GM18520 (cell line): ENCODE data around the gene PDS5A.
"Not testable (repeated sequence)": the region's sequence is repeated elsewhere in the genome, so short reads cannot be mapped to it uniquely, and the experiment has no call there.

Source experiments
- ATAC-seq: cut with Tn5 transposase; IDR thresholded peaks from one replicate; pipeline ENCODE4 v1.9.1; 2021; ENCODE audit not compliant: unreplicated experiment

PDS5A gene

DNA sequence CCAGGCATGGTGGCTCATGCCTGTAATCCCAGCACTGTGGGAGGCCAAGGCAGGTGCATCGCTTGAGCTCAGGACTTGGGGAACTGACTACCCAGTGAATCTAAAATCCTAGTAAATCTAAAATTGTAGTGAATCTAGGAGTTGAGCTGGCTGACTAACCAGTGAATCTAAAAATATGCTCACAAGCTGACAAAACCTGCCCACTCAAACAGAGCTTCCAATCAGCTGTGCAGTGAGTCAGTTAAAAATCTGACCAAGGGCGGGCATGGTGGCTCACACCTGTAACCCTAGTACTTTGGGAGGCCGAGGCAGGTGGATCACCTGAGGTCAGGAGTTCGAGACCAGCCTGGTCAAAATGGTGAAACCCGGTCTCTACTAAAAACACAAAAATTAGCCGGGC, 72.7 kb downstream of the PDS5A start:
- ATAC-seq, result not testable (repeated sequence)

DNA sequence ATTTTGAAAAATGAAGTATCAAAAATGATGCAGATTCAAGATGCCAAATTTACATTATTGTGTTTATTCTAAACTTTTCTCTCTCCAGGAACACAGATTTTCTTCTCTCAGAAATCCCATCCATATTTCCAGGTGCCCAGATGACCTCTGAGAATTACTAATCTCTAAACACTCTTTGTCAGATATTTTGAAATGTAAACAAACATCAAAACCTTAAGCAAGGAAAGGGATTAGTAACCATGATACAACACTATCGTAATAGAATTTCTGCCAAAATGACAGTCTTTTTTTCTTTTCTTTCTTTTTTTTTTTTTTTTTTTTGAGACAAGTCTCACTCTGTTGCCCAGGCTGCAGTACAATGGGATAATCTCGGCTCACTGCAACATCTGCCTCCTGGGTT, 76.7 kb downstream of the PDS5A start:
- no peak for ATAC-seq

- no peak for ATAC-seq
Measured at GRCh38 chr4:39899291-39899690, 78.4 kb downstream of the PDS5A start.

DNA sequence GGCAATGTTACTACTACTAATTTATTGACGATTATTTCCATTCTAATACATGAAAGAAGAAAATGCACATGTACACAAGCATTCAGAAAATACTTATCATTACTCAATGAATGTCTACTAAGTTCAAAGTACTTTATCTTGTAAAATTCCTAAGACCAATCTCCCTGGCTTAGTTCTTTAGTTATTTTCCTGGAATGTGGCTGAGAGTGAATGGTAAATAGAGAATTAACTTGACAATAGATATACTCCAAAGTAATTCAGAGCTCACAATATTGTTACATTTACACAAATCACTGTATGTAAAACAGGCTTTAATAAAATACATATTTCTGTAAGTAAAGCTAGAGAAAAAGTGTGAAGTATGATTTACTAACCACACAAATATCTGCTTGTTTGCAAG, 79.7 kb downstream of the PDS5A start:
- ATAC-seq, result no peak

- no peak for ATAC-seq
Measured at GRCh38 chr4:39893693-39894072, 84.0 kb downstream of the PDS5A start.

GRCh38 chr4:39892988-39893692, 84.6 kb downstream of the PDS5A start:
- ATAC-seq, result no peak

DNA sequence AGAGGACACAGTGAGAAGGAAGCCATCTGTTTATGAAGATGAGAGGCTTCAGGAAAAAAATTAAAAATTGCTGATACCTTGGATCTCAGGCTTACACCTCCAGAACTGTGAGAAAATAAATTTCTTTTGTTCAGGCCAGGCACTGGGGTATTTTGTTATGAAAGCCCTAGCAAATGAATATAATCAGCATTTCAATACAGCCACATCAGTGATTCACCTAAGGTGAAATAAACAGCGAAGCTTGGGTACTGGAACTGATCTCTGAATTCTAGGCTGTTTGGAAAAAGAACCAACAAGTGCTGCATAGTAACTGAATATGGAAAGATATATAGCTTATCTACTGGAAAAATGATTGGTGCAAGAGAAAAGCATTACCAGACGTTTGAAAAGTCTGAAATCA, 88.5 kb downstream of the PDS5A start:
- no peak for ATAC-seq

- no peak for ATAC-seq
Measured at GRCh38 chr4:39888541-39888940, 89.2 kb downstream of the PDS5A start.

DNA sequence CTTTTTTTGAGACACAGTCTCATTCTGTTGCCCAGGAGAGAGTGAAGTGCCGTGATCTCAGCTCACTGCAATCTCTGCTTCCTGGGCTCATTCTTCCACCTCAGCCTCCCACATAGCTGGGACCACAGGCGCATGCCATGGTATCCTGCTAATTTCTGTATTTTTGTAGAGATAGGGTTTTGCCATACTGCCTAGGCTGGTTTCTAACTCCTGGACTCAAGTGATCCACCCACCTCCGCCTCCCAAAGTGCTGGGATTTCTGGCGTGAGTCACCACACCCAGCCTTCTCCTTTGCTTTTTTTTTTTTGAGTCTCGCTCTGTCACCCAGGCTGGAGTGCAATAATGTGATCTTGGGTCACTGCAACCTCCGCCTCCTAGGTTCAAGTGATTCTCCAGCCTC, 94.1 kb downstream of the PDS5A start:
- no peak for ATAC-seq

GRCh38 chr4:39881789-39882188, 95.9 kb downstream of the PDS5A start:
- no peak for ATAC-seq

GRCh38 chr4:39877971-39878370, 99.7 kb downstream of the PDS5A start:
- no peak for ATAC-seq

DNA sequence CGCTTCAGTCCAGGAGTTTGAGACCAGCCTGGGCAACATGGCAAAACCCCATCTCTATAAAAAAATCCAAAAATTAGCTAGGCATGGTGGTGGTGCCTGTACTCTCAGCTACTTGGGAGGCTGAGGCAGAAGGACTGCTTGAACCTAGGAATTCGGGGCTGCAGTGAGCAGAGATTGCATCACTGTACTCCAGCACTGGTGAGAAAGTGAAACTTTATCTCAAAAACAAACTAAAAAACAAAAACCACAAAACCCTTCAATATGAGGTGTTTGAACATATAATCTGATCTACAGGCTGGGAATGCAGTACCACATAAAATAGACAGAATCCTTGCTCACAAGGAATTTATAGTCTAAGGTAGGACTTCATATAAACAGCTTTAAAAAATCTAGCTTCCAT, 103.9 kb downstream of the PDS5A start:
- no peak for ATAC-seq

DNA sequence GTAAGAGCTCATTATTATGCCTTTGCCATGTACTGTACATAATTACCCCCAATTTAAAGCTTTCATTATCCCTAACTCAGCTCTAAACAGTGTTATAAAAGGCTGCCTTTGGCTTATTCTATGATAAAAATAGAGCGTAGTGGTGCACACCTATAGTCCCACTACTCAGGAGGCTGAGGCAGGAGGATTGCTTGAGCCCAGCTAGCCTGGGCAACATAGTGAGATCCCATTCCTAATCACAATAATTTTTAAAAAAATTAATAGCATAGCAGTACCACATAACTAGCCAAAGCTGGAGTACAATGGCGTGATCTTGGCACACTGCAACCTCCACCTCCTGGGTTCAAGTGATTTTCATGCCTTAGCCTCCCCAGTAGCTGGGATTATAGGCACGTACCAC, 112.4 kb downstream of the PDS5A start:
- ATAC-seq, result no peak

DNA sequence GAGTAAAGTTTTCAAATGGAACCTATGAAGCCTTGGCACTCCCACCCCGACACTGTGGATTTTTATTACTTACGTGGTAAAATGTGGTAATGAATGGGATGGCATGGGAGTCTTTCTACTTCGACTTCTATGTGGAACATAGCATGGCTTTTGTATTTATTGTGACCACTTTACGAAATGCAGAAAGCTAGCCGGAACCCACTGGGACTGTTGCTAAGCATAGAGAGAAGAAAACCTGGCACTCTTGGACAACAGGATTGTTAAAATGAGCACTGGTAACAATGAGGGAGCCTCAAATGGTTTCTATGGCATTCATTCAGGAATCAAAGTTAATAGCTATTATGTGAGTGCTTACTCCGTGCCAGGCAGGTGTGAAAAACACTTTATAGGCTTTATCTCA, 113.3 kb downstream of the PDS5A start:
- ATAC-seq, result no peak

DNA sequence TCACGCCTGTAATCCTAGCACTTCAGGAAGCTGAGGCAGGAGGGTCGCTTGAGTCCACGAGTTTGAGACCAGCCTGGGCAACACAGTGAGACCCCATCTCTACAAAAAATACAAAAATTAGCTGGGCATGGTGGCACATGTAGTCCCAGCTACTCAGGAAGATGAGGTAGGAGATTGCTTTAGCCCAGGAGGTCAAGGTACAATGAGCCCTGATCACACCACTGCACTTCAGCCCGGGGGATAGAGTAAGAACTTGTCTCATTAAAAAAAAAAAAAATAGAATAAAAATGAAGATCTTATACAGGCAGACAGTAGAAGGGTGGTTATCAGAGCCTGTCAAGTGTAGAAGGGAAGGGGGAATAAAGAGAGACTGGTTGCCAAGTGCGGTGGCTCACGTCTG, 116.9 kb downstream of the PDS5A start:
- ATAC-seq, result no peak

DNA sequence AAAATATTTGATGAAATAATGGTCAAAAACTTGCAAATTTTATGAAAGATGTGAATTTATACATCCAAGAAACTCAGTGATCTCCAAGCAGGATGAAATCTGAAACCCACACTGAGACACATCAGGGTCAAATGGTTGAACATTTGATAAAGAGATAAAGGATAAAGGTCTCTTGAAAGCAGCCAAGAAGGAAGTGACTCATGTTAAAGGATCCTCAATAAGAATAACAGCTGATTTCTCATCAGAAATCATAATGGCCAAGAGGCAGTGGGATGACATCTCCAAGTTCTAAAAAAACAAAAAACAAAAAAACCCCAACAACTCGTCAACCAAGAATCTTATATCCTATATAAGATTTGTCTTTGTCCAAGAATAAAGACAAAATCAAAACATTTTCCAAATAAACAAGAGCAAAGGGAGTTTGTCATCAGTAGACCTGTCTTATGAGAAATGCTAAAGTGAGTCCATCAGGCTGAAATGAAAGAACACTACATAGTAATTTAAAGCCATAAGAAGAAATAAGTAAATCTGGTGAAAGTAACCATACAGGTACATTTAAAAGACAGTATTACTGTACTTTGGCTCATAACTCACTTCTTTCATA, 121.7 kb downstream of the PDS5A start:
- no peak for ATAC-seq

- no peak for ATAC-seq
Measured at GRCh38 chr4:39852636-39853035, 125.1 kb downstream of the PDS5A start.

DNA sequence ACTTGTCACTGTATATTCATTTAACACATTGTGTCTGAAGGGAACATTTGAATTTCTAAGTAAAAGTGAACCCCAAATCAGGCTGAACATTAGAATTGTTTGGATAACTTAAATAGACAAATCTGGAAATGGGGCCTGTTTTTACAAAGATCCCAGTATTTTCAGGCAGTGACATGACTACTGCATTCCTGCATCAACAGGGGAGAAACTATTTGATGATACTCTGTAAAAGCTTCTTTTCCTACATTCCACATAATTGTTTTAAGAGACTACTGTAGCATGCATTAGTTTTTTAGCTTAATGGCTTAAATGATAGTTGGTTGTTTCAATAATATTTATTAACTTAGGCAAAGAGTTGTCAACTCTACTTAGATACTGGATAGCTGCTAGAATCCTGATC, 127.0 kb downstream of the PDS5A start:
- no peak for ATAC-seq

- ATAC-seq, result no peak
Measured at GRCh38 chr4:39846705-39847104, 131.0 kb downstream of the PDS5A start.

DNA sequence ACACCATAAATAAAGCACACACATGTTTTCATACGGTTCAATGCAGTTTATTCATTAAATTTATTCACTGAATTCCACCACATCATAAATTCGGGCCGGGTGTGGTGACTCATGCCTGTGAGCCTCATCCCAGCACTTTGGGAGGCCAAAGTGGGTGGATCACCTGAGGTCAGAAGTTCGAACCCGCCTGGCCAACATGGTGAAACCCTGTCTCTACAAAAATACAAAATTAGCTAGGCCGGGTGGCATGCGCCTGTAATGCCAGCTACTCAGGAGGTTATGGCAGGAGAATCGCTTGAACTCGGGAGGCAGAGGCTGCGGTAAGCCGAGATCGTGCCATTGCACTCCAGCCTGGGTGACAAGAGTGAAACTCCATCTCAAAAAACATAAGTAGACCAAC, 131.6 kb downstream of the PDS5A start:
- no peak for ATAC-seq

- no peak for ATAC-seq
Measured at GRCh38 chr4:39841894-39842293, 135.8 kb downstream of the PDS5A start.

- ATAC-seq, result not testable (repeated sequence)
Measured at GRCh38 chr4:39840516-39840915, 137.2 kb downstream of the PDS5A start.

DNA sequence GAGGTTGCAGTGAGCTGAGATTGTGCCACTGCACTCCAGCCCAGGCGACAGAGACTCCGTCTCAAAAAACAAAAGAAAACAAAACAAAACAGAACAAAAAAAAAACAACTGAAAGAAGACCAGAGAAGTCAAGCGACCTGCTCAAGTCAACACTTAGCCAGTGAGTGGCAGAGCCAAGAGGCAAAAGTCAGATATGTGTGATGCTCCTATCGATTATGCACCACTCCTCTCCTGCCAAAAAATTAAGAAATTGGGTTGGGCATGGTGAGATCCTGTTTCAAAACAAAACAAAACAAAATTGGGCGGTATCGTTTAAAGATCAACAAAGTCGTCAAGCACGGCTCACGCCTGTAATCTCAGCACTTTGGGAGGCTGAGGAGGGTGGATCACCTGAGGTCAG, 137.7 kb downstream of the PDS5A start:
- no peak for ATAC-seq
